Thymus (tissue), 11 donors: ENCODE measurements around the gene PRKCZ. TPM values are rescaled to one million over a fixed set of nuclear protein-coding genes. Genes with fewer than 3 reads are reported as not detected.

Experiments used
- DNase-seq, 9 donors: peaks; one replicate each; pipeline ENCODE4 v3.0.0-alpha.2; 2013; ENCODE audit warnings: low spot score in 9 of 9, low read depth in 6 of 9, missing footprints in 1 of 9
- H3K27ac ChIP-seq, 2 donors: one replicate each; pipeline ENCODE4 v1.5.1; 2013; ENCODE audit warnings: control low read depth in 1 of 2, low read depth in 1 of 2, low read length in 1 of 2, mild to moderate bottlenecking in 1 of 2, moderate library complexity in 1 of 2
- H3K27me3 ChIP-seq, 2 donors: one replicate each; pipeline ENCODE4 v1.5.1; 2013; ENCODE audit warnings: low read length in 1 of 2; ENCODE audit not compliant: control insufficient read depth in 2 of 2, insufficient read depth in 1 of 2
- H3K36me3 ChIP-seq, 2 donors: one replicate each; pipeline ENCODE4 v1.5.1; 2013; ENCODE audit warnings: low read length in 1 of 2, mild to moderate bottlenecking in 1 of 2, moderate library complexity in 1 of 2; ENCODE audit not compliant: control insufficient read depth in 2 of 2, insufficient read depth in 2 of 2
- H3K4me1 ChIP-seq, 2 donors: one replicate each; pipeline ENCODE4 v1.5.1; 2013; ENCODE audit warnings: low read length in 2 of 2; ENCODE audit not compliant: control insufficient read depth in 2 of 2, insufficient read depth in 2 of 2
- H3K4me3 ChIP-seq, 2 donors: one replicate each; pipeline ENCODE4 v1.5.1; 2013; ENCODE audit warnings: low read length in 2 of 2, control low read depth in 1 of 2, mild to moderate bottlenecking in 1 of 2
- H3K9me3 ChIP-seq, 2 donors: one replicate each; pipeline ENCODE4 v1.5.1; 2013; ENCODE audit warnings: low read length in 1 of 2, mild to moderate bottlenecking in 1 of 2; ENCODE audit not compliant: control insufficient read depth in 2 of 2, insufficient read depth in 1 of 2
- WGBS: extraction: QIAGEN DNeasy Blood & Tissue Kit; methylation state at CpG from one replicate; pipeline ENCODE4 v1.1.7; 2013; 5-methylcytosine and 5-hydroxymethylcytosine counted together
- polyA plus RNA-seq: library from polyadenylated mRNA; stranded (reverse); fragments of 200-250 nt; gene quantifications from one replicate; pipeline ENCODE4 v1.2.3, GENCODE V29; 2013
- total RNA-seq: library from RNA; stranded (reverse); fragments of 120-200 nt; gene quantifications from one replicate; pipeline ENCODE4 v1.2.4, GENCODE V29; 2013
- donor health status: healthy.

The PRKCZ gene
- total and polyA plus RNA-seq, 2 donors = 7.6 to 30.6 TPM

GRCh38 chr1:2233468-2233867 is 183.3 kb downstream of the PRKCZ start:
- WGBS = 90% methylated on average over 12 of the region's 12 CpGs
- Histone ChIP-seq H3K36me3 (no peaks in the 10 kb centered on the region), H3K9me3 (peaks cover 0 to 5% of the 10 kb centered on the region in 2 donors), H3K4me3 (no peak overlapping the region), H3K27ac (no peak overlapping the region), H3K4me1 (peaks cover 45 to 91% of the 10 kb centered on the region in 2 donors), H3K27me3 (peaks cover 4 to 32% of the 10 kb centered on the region in 2 donors)
- no peak for DNase-seq

- H3K4me1 ChIP-seq = peaks cover 43 to 91% of the 10 kb centered on the region in 2 donors
- WGBS = 45% methylated on average over 27 of the region's 27 CpGs
- no peaks in the 10 kb centered on the region for H3K36me3 ChIP-seq
- H3K27me3 ChIP-seq = peaks cover 4 to 28% of the 10 kb centered on the region in 2 donors
- peak overlapping the region; percentile 37 to 85 for H3K27ac ChIP-seq
- peaks cover 0 to 5% of the 10 kb centered on the region in 2 donors for H3K9me3 ChIP-seq
- peak overlapping the region; percentile 10 to 20 for H3K4me3 ChIP-seq
- peak in 2 of 9 donors; percentile 52 to 65 for DNase-seq
Observed at GRCh38 chr1:2233997-2234761, 184.0 kb downstream of the PRKCZ start.

- H3K4me1 ChIP-seq = peaks cover 42 to 91% of the 10 kb centered on the region in 2 donors
- H3K27ac ChIP-seq = peak overlapping the region in 1 of 2 donors; percentile 38
- peaks cover 0 to 5% of the 10 kb centered on the region in 2 donors for H3K9me3 ChIP-seq
- H3K27me3 ChIP-seq = peaks cover 0 to 22% of the 10 kb centered on the region in 2 donors
- DNase-seq = no peak
- peaks cover 0 to 4% of the 10 kb centered on the region in 2 donors for H3K36me3 ChIP-seq
- WGBS = 52% methylated on average over 4 of the region's 4 CpGs
- H3K4me3 ChIP-seq = peak overlapping the region in 1 of 2 donors; percentile 10
Observed at GRCh38 chr1:2234762-2235113, 184.5 kb downstream of the PRKCZ start.

Other genes with a start within 250 kb of the PRKCZ start
- 45.1 TPM for gene GNB1, start 159.3 kb upstream of the PRKCZ start, total RNA-seq
- 123 TPM for gene GNB1, start 159.3 kb upstream of the PRKCZ start, polyA plus RNA-seq
- 0.47 TPM for gene CALML6, start 135.2 kb upstream of the PRKCZ start, total RNA-seq
- 7.1 TPM for gene CALML6, start 135.2 kb upstream of the PRKCZ start, polyA plus RNA-seq
- gene TMEM52, start 131.1 kb upstream of the PRKCZ start, total RNA-seq = 0.28 TPM
- gene TMEM52, start 131.1 kb upstream of the PRKCZ start, polyA plus RNA-seq = 0.94 TPM
- gene CFAP74, start 46.6 kb upstream of the PRKCZ start, total RNA-seq = 0.09 TPM
- 0.16 TPM for gene CFAP74, start 46.6 kb upstream of the PRKCZ start, polyA plus RNA-seq
- 0.14 TPM for gene GABRD, start 31.1 kb upstream of the PRKCZ start, total RNA-seq
- gene GABRD, start 31.1 kb upstream of the PRKCZ start, polyA plus RNA-seq = 1.4 TPM
- gene FAAP20, start 144.4 kb downstream of the PRKCZ start, total RNA-seq = 20.4 TPM
- gene FAAP20, start 144.4 kb downstream of the PRKCZ start, polyA plus RNA-seq = 125 TPM
- gene SKI, start 177.9 kb downstream of the PRKCZ start, total RNA-seq = 5.3 TPM
- 16.4 TPM for gene SKI, start 177.9 kb downstream of the PRKCZ start, polyA plus RNA-seq